Breast epithelium (tissue), 3 donors: ENCODE measurements around the gene SIGLEC7.

Experiments
- POLR2A ChIP-seq: fragments of 450-650 bp; IDR thresholded peaks from one replicate; pipeline ENCODE4 v1.6.1; 2016; ENCODE audit warnings: antibody characterized with exemption, mild to moderate bottlenecking, moderate library complexity
- POLR2AphosphoS5 ChIP-seq, 3 donors: sonication (generic); formaldehyde crosslinking; IDR thresholded peaks; one replicate each; pipeline ENCODE4 v1.6.1; 2017; ENCODE audit warnings: antibody characterized with exemption in 3 of 3
- TF ChIP-seq, protein P1 (sequence below), 3 donors: fragments of 450-650 bp; IDR thresholded peaks; one replicate each; pipeline ENCODE4 v1.5.1; 2016 to 2017; ENCODE audit warnings: antibody characterized with exemption in 3 of 3, mild to moderate bottlenecking in 3 of 3, moderate library complexity in 3 of 3

DNA sequence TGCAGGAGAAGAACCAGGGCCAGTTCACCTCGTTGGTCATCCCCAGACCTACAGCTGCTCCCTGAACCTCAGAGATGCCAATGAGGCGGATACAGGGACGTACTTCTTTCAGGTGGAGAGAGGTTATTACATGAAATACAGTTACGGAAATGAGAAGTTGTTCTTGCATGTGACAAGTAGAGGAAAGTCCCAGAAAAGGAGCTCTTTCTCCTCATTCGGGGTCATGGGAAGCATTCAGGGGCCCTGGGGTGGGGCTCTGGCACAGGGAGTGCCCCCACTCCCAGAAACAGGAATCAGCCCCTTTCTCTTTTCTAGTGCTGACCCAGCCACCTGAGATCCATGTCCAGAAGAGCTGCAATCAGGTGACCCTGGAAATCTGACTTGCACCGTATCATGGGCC is 21.9 kb upstream of the SIGLEC7 start:
- TF ChIP-seq, protein P1, sequence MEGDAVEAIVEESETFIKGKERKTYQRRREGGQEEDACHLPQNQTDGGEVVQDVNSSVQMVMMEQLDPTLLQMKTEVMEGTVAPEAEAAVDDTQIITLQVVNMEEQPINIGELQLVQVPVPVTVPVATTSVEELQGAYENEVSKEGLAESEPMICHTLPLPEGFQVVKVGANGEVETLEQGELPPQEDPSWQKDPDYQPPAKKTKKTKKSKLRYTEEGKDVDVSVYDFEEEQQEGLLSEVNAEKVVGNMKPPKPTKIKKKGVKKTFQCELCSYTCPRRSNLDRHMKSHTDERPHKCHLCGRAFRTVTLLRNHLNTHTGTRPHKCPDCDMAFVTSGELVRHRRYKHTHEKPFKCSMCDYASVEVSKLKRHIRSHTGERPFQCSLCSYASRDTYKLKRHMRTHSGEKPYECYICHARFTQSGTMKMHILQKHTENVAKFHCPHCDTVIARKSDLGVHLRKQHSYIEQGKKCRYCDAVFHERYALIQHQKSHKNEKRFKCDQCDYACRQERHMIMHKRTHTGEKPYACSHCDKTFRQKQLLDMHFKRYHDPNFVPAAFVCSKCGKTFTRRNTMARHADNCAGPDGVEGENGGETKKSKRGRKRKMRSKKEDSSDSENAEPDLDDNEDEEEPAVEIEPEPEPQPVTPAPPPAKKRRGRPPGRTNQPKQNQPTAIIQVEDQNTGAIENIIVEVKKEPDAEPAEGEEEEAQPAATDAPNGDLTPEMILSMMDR (IDR thresholded peaks at IDR 0.05) = no peak
- TF ChIP-seq POLR2A (no peak), POLR2AphosphoS5 (IDR thresholded peaks at IDR 0.05) (no peak)
